ENCODE results near the gene HMCN1.

Gene HMCN1

DNA sequence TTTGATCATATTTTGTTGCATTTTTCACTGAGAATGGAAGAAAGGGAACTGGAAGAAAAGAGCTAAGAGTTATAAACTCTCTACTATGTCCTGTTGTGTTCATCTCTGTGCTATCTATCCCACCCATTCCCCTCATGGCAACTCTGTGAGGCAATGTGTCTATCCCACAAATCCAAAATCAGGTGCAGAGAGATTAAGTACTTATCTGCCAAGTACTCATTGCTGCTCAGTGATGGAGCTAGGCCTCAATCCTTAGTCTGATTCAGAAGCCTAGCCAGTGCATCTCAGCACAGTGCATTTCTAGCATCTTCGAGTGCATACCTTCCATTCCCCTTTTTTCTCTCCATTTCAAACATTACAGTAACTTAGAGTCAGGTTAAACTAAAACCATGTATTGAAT, 370.3 kb downstream of the HMCN1 start:
- Histone ChIP-seq H3K4me2 (ENCODE audit: low read depth, low read length) (no peak overlapping the region), H3K9me3 (replicated peaks; ENCODE audit: insufficient read depth, low read length) (no peaks in the 10 kb centered on the region), H3K4me3 (ENCODE audit: low read length) (no peak overlapping the region), H3K79me2 (ENCODE audit: low read length) (no peaks in the 10 kb centered on the region), H3K9ac (ENCODE audit: low read length) (no peak overlapping the region), H3F3A (ENCODE audit: insufficient read depth, low read length) (no peaks in the 10 kb centered on the region), H3K9me2 (replicated peaks; ENCODE audit: insufficient read depth, low read length) (no peaks in the 10 kb centered on the region), H4K20me1 (ENCODE audit: insufficient read depth, low read length) (no peaks in the 10 kb centered on the region), H2AFZ (ENCODE audit: low read length) (no peak overlapping the region), H3K27me3 (replicated peaks; ENCODE audit: insufficient read depth, low read length) (no peaks in the 10 kb centered on the region), H3K27ac (ENCODE audit: low read length) (no peak overlapping the region), H3K36me3 (replicated peaks; ENCODE audit: insufficient read depth, low read length) (no peaks in the 10 kb centered on the region), H3K4me1 (ENCODE audit: low read length) (no peaks in the 10 kb centered on the region)
- TF ChIP-seq, protein P1, sequence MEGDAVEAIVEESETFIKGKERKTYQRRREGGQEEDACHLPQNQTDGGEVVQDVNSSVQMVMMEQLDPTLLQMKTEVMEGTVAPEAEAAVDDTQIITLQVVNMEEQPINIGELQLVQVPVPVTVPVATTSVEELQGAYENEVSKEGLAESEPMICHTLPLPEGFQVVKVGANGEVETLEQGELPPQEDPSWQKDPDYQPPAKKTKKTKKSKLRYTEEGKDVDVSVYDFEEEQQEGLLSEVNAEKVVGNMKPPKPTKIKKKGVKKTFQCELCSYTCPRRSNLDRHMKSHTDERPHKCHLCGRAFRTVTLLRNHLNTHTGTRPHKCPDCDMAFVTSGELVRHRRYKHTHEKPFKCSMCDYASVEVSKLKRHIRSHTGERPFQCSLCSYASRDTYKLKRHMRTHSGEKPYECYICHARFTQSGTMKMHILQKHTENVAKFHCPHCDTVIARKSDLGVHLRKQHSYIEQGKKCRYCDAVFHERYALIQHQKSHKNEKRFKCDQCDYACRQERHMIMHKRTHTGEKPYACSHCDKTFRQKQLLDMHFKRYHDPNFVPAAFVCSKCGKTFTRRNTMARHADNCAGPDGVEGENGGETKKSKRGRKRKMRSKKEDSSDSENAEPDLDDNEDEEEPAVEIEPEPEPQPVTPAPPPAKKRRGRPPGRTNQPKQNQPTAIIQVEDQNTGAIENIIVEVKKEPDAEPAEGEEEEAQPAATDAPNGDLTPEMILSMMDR (IDR thresholded peaks at IDR 0.05; ENCODE audit: low read length), result no peak
- no peak for TF ChIP-seq EZH2phosphoT487 (IDR thresholded peaks at IDR 0.05; ENCODE audit: low read length)
- no peak for TF ChIP-seq EZH2 (optimal IDR thresholded peaks at IDR 0.05; ENCODE audit: low read depth, low read length)
- no peak for DNase-seq

DNA sequence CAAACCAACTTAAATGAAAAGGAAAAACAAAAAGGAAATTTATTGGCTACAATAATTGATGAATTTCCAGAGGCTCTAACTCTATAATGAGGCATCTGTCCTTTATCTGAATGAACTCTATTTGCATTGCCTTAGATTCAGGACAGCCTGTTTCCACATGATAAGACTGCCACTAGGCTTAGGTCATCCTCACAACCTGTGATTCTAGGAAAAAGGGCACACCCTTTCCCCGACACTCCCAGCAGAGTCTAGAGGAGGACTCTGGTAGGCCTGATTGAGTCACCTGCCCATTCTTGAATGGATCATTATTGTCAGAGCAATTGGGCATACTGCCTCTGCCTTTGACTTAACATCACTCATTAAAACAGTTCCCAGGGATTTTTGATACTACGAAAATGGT, 378.1 kb downstream of the HMCN1 start:
- Histone ChIP-seq H3F3A (ENCODE audit: insufficient read depth, low read length) (no peaks in the 10 kb centered on the region), H3K27me3 (replicated peaks; ENCODE audit: insufficient read depth, low read length) (no peaks in the 10 kb centered on the region), H3K27ac (ENCODE audit: low read length) (no peak overlapping the region), H3K4me1 (ENCODE audit: low read length) (no peaks in the 10 kb centered on the region), H3K9me2 (replicated peaks; ENCODE audit: insufficient read depth, low read length) (no peaks in the 10 kb centered on the region), H3K79me2 (ENCODE audit: low read length) (no peaks in the 10 kb centered on the region), H3K9me3 (replicated peaks; ENCODE audit: insufficient read depth, low read length) (no peaks in the 10 kb centered on the region), H3K36me3 (replicated peaks; ENCODE audit: insufficient read depth, low read length) (no peaks in the 10 kb centered on the region), H4K20me1 (ENCODE audit: insufficient read depth, low read length) (no peaks in the 10 kb centered on the region), H3K4me3 (ENCODE audit: low read length) (no peak overlapping the region), H3K9ac (ENCODE audit: low read length) (no peak overlapping the region), H3K4me2 (ENCODE audit: low read depth, low read length) (no peak overlapping the region), H2AFZ (ENCODE audit: low read length) (no peak overlapping the region)
- DNase-seq, result no peak
- TF ChIP-seq, protein P1 (IDR thresholded peaks at IDR 0.05; ENCODE audit: low read length), result no peak
- no peak for TF ChIP-seq EZH2phosphoT487 (IDR thresholded peaks at IDR 0.05; ENCODE audit: low read length)
- TF ChIP-seq EZH2 (optimal IDR thresholded peaks at IDR 0.05; ENCODE audit: low read depth, low read length), result no peak

DNA sequence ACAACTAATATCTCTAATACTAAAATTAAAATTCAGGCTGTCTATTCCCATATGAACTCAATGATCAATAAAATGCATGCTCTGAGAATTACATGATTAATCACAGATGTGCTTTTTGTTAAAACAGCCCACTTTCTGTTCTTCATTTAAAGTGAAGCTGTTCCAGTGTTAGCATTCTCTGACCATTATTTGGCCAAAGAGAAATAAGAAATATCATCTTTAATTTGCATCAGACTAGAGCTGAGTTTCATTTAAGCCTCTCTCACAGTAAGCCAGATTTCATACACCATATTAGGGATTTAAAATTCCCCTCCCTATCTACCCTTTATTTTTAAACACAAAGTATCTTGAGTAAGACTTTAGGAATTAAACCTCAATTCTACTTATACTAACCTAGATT, 379.3 kb downstream of the HMCN1 start:
- H3K9me2 ChIP-seq (replicated peaks; ENCODE audit: insufficient read depth, low read length), result no peaks in the 10 kb centered on the region
- TF ChIP-seq EZH2phosphoT487 (IDR thresholded peaks at IDR 0.05; ENCODE audit: low read length) (no peak), EZH2 (optimal IDR thresholded peaks at IDR 0.05; ENCODE audit: low read depth, low read length) (no peak)
- TF ChIP-seq, protein P1 (IDR thresholded peaks at IDR 0.05; ENCODE audit: low read length), result no peak
- no peak for DNase-seq
- H3F3A ChIP-seq (ENCODE audit: insufficient read depth, low read length), result no peaks in the 10 kb centered on the region
- no peak overlapping the region for H3K4me2 ChIP-seq (ENCODE audit: low read depth, low read length)
- H3K9ac ChIP-seq (ENCODE audit: low read length), result no peak overlapping the region
- H3K79me2 ChIP-seq (ENCODE audit: low read length), result no peaks in the 10 kb centered on the region
- H3K27me3 ChIP-seq (replicated peaks; ENCODE audit: insufficient read depth, low read length), result no peaks in the 10 kb centered on the region
- H3K4me1 ChIP-seq (ENCODE audit: low read length), result no peaks in the 10 kb centered on the region
- no peaks in the 10 kb centered on the region for H4K20me1 ChIP-seq (ENCODE audit: insufficient read depth, low read length)
- H3K27ac ChIP-seq (ENCODE audit: low read length), result no peak overlapping the region
- no peaks in the 10 kb centered on the region for H3K36me3 ChIP-seq (replicated peaks; ENCODE audit: insufficient read depth, low read length)
- H3K9me3 ChIP-seq (replicated peaks; ENCODE audit: insufficient read depth, low read length), result no peaks in the 10 kb centered on the region
- no peak overlapping the region for H2AFZ ChIP-seq (ENCODE audit: low read length)
- H3K4me3 ChIP-seq (ENCODE audit: low read length), result no peak overlapping the region
